HTR-8/SVneo (cell line): ENCODE data around the gene TBC1D1.

Source experiments
- DNase-seq: peaks from one replicate; pipeline ENCODE4 v3.0.0; 2011; ENCODE audit warnings: low spot score, mixed read lengths; ENCODE audit not compliant: insufficient read length
- FAIRE-seq: peaks from 2 replicates; lab custom pipeline; 2011; peaks lifted over from hg19 to GRCh38; lab: Jason Lieb, UNC

TBC1D1 gene

GRCh38 chr4:37890801-37891259 lies at the start of gene TBC1D1:
Gene TBC1D1 (plus strand): TSS chr4:37891084. CDS start chr4:37902096, 11,012 bp downstream.
- peak; percentile 24 for DNase-seq
- peak; percentile 75 for FAIRE-seq

GRCh38 chr4:37844204-37844603 lies 46.7 kb upstream of the TBC1D1 start:
- no peak for DNase-seq
- FAIRE-seq: no peak

GRCh38 chr4:37845201-37845600 lies 45.7 kb upstream of the TBC1D1 start:
- DNase-seq: no peak
- no peak for FAIRE-seq

- DNase-seq: no peak
- peak; percentile 69 for FAIRE-seq
These were observed 43.5 kb upstream of the TBC1D1 start for GRCh38 chr4:37847311-37847884.

GRCh38 chr4:37852376-37852775 lies 38.5 kb upstream of the TBC1D1 start:
- DNase-seq (no peak), FAIRE-seq (no peak)

GRCh38 chr4:37858112-37858511 lies 32.8 kb upstream of the TBC1D1 start:
- DNase-seq (no peak), FAIRE-seq (no peak)

- FAIRE-seq (no peak), DNase-seq (no peak)
These were observed 32.0 kb upstream of the TBC1D1 start for GRCh38 chr4:37858872-37859271.

- no peak for DNase-seq
- FAIRE-seq: no peak
These were observed 30.6 kb upstream of the TBC1D1 start for GRCh38 chr4:37860266-37860665.

GRCh38 chr4:37862961-37863360 lies 27.9 kb upstream of the TBC1D1 start:
- DNase-seq (no peak), FAIRE-seq (no peak)

- no peak for FAIRE-seq
These were observed 26.1 kb upstream of the TBC1D1 start for GRCh38 chr4:37864786-37865185.

GRCh38 chr4:37865450-37865849 lies 25.4 kb upstream of the TBC1D1 start:
- FAIRE-seq: no peak
- no peak for DNase-seq

More at GRCh38 chr4:37864786-37865185, 26.1 kb upstream of the TBC1D1 start:
- DNase-seq: no peak

GRCh38 chr4:37867102-37867501 lies 23.8 kb upstream of the TBC1D1 start:
- FAIRE-seq: no peak

GRCh38 chr4:37868238-37868637 lies 22.6 kb upstream of the TBC1D1 start:
- no peak for FAIRE-seq

More at GRCh38 chr4:37867102-37867501, 23.8 kb upstream of the TBC1D1 start:
- DNase-seq: no peak

GRCh38 chr4:37872310-37872988 lies 18.4 kb upstream of the TBC1D1 start:
- FAIRE-seq: no peak

More at GRCh38 chr4:37868238-37868637, 22.6 kb upstream of the TBC1D1 start:
- no peak for DNase-seq

GRCh38 chr4:37873386-37873785 lies 17.5 kb upstream of the TBC1D1 start:
- FAIRE-seq: no peak
- DNase-seq: no peak

More at GRCh38 chr4:37872310-37872988, 18.4 kb upstream of the TBC1D1 start:
- DNase-seq: no peak

GRCh38 chr4:37876156-37876555 lies 14.7 kb upstream of the TBC1D1 start:
- no peak for FAIRE-seq
- no peak for DNase-seq

- DNase-seq (no peak), FAIRE-seq (no peak)
These were observed 11.5 kb upstream of the TBC1D1 start for GRCh38 chr4:37879365-37879764.

- FAIRE-seq (no peak), DNase-seq (no peak)
These were observed 9.1 kb upstream of the TBC1D1 start for GRCh38 chr4:37881811-37882210.

GRCh38 chr4:37882665-37883296 lies 8.1 kb upstream of the TBC1D1 start:
- no peak for DNase-seq
- no peak for FAIRE-seq

- FAIRE-seq: no peak
- no peak for DNase-seq
These were observed 5.9 kb upstream of the TBC1D1 start for GRCh38 chr4:37884855-37885487.

- FAIRE-seq: no peak
- DNase-seq: no peak
These were observed 5.4 kb upstream of the TBC1D1 start for GRCh38 chr4:37885496-37885895.
